GM19395 (cell line): Measurements from ENCODE around the gene FFAR4.

Experiments
- ATAC-seq: cut with Tn5 transposase; IDR thresholded peaks from one replicate; pipeline ENCODE4 v1.9.1; 2021; ENCODE audit warnings: mild to moderate bottlenecking, moderate library complexity; ENCODE audit not compliant: unreplicated experiment

Gene FFAR4

DNA sequence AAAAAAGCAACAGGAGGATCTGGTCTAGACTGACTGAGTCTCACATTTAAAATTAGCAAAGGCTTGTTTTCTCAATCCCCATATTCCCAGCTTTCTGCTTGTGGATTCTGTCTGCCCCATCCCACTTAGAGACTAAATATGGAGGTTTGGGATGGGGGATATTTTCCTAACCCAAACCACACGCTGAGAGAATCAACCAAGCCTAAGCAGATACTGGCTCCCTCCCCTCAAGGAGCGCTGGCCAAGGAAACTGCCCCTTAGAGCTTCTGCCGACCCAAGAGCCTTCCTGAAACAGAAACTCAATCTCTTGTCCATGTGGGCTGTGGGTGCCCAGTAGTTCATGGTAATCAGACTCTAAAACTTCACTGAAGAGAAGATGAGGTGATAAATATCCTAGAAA is 3.9 kb downstream of the FFAR4 start:
- no peak for ATAC-seq

- no peak for ATAC-seq
Observed at GRCh38 chr10:93572606-93573005, 6.1 kb downstream of the FFAR4 start.

DNA sequence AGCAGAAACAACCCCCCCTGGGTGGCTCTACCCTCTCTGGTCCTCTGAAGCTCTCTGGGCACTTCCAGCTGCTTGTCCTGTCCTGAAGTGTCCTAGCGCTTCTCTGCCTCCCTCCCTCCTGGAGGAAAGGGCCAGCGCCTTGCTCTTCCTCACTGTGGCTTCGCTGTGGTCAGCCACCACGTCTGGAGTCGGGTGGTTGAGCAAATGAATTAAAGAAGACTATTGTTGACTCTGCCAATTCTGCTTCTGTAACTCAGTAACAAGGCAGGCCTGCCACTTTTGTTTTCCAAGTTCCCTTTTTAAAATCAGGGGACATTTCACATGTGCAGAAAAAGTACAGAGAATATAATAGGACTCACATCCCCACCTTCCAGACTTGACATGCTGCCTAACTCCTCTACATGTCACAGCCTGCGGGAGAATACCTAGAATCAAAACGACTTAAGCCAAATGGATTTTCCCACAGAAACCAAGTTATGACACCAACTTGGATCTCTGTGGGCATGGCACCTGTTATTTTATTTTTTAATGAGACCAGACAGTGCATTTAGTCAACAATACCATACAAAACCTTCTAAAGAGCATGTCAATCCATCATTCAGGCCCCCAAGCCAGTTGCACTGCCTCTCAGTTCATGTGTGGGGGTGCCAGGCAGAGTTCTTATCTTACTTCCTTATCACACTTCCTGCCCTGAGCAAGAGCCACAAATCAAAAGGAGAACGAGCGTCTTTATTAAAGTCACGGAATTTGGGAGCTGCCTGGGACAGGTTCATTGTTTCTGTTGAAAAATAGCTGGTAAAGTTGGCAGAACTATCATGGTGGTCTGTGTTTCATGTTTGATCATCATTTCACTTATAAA is 6.8 kb downstream of the FFAR4 start:
- ATAC-seq: no peak

DNA sequence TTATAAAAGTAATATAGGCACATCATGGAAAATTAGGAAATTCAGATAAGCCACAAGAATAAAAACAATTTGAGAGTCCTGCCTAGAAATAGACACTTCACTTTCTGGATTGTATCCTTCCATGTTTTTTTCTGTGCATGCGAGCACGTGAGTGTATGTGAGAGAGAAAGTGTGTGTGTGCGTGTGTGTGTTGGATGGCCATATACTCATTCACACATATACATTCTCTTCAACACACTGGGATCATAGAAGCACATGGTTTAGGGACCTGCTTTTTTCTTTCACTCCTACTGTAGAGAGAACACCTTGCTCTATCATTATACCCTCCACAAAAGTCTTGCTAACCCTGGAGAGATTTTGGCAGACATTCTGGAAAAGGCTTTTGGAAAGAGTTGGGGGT is 7.5 kb downstream of the FFAR4 start:
- no peak for ATAC-seq

- no peak for ATAC-seq
Observed at GRCh38 chr10:93576888-93577287, 10.4 kb downstream of the FFAR4 start.

GRCh38 chr10:93577565-93577964 is 11.1 kb downstream of the FFAR4 start:
- ATAC-seq: no peak

GRCh38 chr10:93579089-93579488 is 12.6 kb downstream of the FFAR4 start:
- ATAC-seq: no peak

GRCh38 chr10:93579985-93580711 is 13.7 kb downstream of the FFAR4 start:
- no peak for ATAC-seq

DNA sequence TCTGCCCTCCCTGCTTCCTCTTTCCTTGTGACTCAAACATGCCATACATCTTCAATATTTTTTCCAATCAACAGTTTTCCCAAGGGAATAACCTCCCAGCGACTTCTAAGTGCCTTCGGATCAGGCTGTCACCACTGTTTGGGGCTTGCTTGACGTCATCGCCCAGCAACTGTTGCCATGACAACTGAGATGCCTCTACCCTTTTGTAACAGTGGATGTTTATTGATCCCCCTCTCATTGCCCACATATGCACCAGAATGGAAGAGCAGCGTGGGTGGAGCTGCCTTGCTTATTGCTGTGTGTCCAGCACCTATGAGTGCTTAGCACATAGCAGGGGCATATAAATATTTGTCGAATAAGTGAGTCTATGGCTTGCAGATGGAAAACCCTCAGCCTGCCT is 14.4 kb downstream of the FFAR4 start:
- no peak for ATAC-seq

GRCh38 chr10:93584445-93584844 is 18.0 kb downstream of the FFAR4 start:
- ATAC-seq: no peak

- no peak for ATAC-seq
Observed at GRCh38 chr10:93589648-93590562, 23.4 kb downstream of the FFAR4 start.

GRCh38 chr10:93590638-93591037 is 24.2 kb downstream of the FFAR4 start:
- ATAC-seq: no peak

- ATAC-seq: no peak
Observed at GRCh38 chr10:93591065-93591808, 24.8 kb downstream of the FFAR4 start.

DNA sequence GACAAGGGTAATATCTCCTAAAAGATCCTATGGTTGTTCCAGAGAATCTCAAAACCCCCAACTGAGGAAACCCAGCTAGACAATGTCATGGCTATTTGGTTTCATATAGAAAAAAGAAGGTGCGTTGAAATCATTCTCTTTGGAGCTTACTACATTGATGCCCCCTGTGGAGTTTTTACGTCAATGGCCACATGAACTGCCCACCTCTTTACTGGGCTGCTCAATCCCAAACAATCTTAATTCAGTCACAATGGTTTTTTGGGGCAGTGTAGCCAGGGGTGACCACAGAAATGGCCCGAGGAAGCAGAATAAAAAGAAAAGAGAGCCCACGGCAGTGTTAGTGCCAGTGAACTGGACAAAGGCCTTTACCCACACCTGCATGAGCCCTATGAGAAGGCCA is 26.8 kb downstream of the FFAR4 start:
- no peak for ATAC-seq

DNA sequence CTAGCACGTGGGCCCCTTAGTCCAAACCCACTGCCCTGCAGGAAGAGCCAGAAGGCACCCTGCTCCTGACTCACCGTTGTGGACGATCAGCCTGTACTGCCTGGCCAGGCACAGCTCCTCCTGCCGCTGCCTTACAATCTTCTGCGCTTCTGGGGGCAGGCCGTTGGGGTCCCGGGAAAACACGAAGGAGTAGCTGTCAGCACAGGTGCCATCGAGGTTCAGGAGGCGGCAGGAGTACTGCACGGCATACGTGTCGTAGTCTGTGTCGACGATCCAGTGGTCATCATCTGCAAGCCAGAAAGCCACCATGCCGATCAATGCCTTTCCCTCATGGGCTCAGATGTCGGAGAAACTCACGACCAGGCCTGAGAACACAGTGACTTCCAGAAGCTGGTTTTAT is 27.3 kb downstream of the FFAR4 start:
- ATAC-seq: no peak

GRCh38 chr10:93594518-93594917 is 28.1 kb downstream of the FFAR4 start:
- no peak for ATAC-seq

DNA sequence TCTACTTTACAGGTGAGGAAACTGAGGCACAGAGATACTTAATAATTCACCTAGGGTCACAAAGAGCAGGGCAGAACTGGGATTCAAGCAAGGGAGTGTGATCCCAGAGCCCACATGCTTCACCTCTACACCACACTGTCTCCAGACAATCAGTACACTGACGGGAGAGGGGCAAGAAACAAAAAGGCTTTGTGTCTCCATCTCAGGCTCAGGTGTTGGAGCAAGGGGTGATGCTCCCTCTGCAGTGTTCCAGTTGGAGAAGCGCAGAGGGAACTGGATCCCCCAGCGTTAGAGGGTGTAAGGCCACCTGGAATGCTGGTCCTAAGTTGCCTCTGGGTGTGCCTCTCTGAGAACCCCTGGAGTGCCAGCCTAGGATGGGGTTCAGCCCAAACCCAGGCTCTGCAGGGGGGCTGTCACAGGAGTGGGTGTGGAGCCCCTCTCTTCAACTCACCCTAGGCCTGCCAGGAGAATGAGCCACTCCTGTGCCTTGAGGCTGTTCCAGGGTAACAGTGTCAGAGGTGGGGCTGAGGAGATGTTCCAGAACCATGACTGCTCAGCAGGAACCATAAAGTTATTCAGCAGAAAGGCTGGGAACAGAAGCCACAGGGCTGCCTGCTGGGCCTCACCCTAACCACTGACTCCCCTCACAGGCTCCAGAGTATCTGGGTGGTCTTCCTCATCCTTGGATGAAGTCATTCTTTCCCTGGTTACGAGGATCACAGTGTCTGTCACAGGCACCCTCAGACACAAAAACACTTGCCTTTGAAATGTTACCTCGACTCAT is 29.1 kb downstream of the FFAR4 start:
- no peak for ATAC-seq

DNA sequence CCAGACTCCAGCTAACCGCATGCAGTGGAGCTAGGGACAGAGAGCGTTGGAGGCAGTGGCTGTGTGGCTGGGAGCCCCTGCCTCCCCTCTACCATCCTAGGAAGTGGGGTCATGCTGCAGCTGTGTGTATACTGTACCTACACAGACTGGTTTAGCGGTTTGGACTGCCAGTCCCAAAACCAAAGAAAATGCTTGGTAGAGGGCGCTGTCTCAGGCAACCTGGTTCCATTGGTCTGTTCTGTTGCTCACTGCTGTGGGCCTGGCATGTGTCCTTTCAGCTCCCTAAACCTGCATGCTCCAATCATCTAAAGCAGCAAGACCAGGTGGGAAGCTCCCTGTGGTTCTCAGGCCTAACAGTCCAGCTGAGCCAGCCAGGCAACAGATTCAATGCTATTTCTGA is 30.1 kb downstream of the FFAR4 start:
- no peak for ATAC-seq

DNA sequence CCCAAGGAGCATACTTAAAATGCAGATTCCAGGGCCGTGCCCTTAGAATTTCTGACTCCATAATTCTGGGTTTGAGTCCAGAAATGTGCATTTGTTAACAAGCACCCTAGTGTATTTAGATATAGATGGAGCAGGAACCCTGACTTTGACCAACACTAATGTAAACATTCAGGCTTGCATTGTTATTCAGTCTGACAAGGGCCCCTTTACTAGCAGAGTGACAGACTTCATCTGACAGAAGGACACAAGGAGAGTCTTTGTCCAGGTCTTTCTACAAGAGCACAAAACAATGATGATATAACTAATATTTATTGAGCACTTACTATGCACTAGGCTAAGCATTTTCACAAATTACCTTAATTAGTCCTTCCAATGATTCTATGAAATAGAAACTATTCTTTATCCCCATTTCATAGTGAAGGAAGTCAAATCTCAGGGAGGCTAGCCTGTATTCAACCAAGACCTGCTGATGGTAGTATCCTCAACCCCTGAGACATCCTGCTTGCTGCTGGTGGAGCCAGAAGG is 30.7 kb downstream of the FFAR4 start:
- no peak for ATAC-seq

GRCh38 chr10:93598157-93598556 is 31.7 kb downstream of the FFAR4 start:
- no peak for ATAC-seq
